Endothelial cell of umbilical vein (primary cell): ENCODE data around the gene ATP5MC2. TPM values are rescaled to one million over a fixed set of nuclear protein-coding genes. Genes with fewer than 3 reads are reported as not detected.
"Not testable (repeated sequence)": the region's sequence is repeated elsewhere in the genome, so short reads cannot be mapped to it uniquely, and the experiment has no call there.

ENCODE experiments used
- BruUV-seq: library from RNA; stranded (reverse); fragments of 400-500 nt; replicated peaks from 2 replicates; lab custom pipeline; 2021; lab: Mats Ljungman, UMichigan
- CTCF ChIA-PET: fragments of 300-600, 350-600 bp; sonication (Branson Sonifier 250); formaldehyde crosslinking; loops from one replicate; lab custom pipeline; 2021; ENCODE audit warnings: antibody characterized with exemption, inconsistent platforms; lab: Charles Lee
- POLR2A ChIA-PET: fragments of 300-600, 350-600 bp; sonication (Branson Sonifier 250); formaldehyde crosslinking; loops from one replicate; lab custom pipeline; 2021; ENCODE audit warnings: antibody characterized with exemption, inconsistent platforms; lab: Charles Lee
- DNase-seq: peaks from one replicate; pipeline ENCODE4 v3.0.0-alpha.2; 2011; ENCODE audit warnings: low read depth, low spot score
- FAIRE-seq: peaks from 2 replicates; lab custom pipeline; 2011; peaks lifted over from hg19 to GRCh38; lab: Jason Lieb, UNC
- H2AFZ ChIP-seq: 2 replicates; pipeline ENCODE4 v1.6.0; 2012; ENCODE audit warnings: low read depth, low read length, control low read depth, inconsistent platforms
- H3K27ac ChIP-seq: 2 replicates; pipeline ENCODE4 v1.5.1; 2011; ENCODE audit warnings: low read depth, mild to moderate bottlenecking, control low read depth, low read length, moderate library complexity; ENCODE audit not compliant: insufficient read depth
- H3K27me3 ChIP-seq, 2 experiments: 2 replicates each; pipeline versions ENCODE4 v1.6.0 to v1.6.1; 2011; ENCODE audit warnings: low read length in 2 of 2, mixed read lengths in 1 of 2; ENCODE audit not compliant: control insufficient read depth in 2 of 2, insufficient read depth in 2 of 2
- H3K36me3 ChIP-seq, 2 experiments: 2 replicates in 1 of 2; 3 replicates in 1 of 2; pipeline ENCODE4 v1.5.1; 2011; ENCODE audit warnings: low read length in 2 of 2, mild to moderate bottlenecking in 1 of 2, moderate library complexity in 1 of 2; ENCODE audit not compliant: control insufficient read depth in 2 of 2, insufficient read depth in 2 of 2; ENCODE audit errors: extremely low read depth in 1 of 2
- H3K4me1 ChIP-seq: 3 replicates; pipeline ENCODE4 v1.5.1; 2011; ENCODE audit warnings: mild to moderate bottlenecking, low read length; ENCODE audit not compliant: control insufficient read depth, insufficient read depth; ENCODE audit errors: extremely low read depth
- H3K4me2 ChIP-seq: 2 replicates; pipeline ENCODE4 v1.6.1; 2011; ENCODE audit warnings: low read length, control low read depth, mixed read lengths; ENCODE audit not compliant: insufficient read depth
- H3K4me3 ChIP-seq, 3 experiments: fragments of 200-600 bp in 1 of 3; sonication (generic), shearing (Covaris generic) in 1 of 3; replicated peaks in 1 of 3; 2 replicates each; pipeline ENCODE4 v1.5.1; 2011 to 2016; ENCODE audit warnings: control low read depth in 3 of 3, low read length in 3 of 3, mild to moderate bottlenecking in 2 of 3, inconsistent platforms in 1 of 3, low read depth in 1 of 3, moderate library complexity in 1 of 3; ENCODE audit not compliant: insufficient read depth in 1 of 3
- H3K79me2 ChIP-seq: 2 replicates; pipeline ENCODE4 v1.6.0; 2012; ENCODE audit warnings: low read length, inconsistent platforms; ENCODE audit not compliant: control insufficient read depth, insufficient read depth
- H3K9ac ChIP-seq: replicated peaks from 2 replicates; pipeline ENCODE3; 2011; ENCODE audit warnings: low read length, control low read depth; ENCODE audit not compliant: insufficient read depth; ENCODE audit errors: extremely low read depth
- H3K9me1 ChIP-seq: replicated peaks from 3 replicates; pipeline ENCODE4 v1.6.0; 2011; ENCODE audit warnings: mild to moderate bottlenecking, low read length; ENCODE audit not compliant: control insufficient read depth, insufficient read depth; ENCODE audit errors: extremely low read depth
- H3K9me3 ChIP-seq: replicated peaks from 2 replicates; pipeline ENCODE4 v1.5.1; 2012; ENCODE audit warnings: low read length, inconsistent platforms; ENCODE audit not compliant: control insufficient read depth, insufficient read depth
- H4K20me1 ChIP-seq: replicated peaks from 2 replicates; pipeline ENCODE3; 2011; ENCODE audit warnings: mild to moderate bottlenecking, low read length; ENCODE audit not compliant: control insufficient read depth, insufficient read depth; ENCODE audit errors: extremely low read depth
- EZH2 ChIP-seq: IDR thresholded peaks from 2 replicates; pipeline ENCODE4 v1.6.1; 2012; ENCODE audit warnings: borderline replicate concordance, low read depth, mild to moderate bottlenecking, moderate library complexity, low read length, inconsistent platforms; ENCODE audit not compliant: severe bottlenecking
- FOS ChIP-seq: IDR thresholded peaks from 2 replicates; pipeline ENCODE4 v1.6.1; 2011; ENCODE audit warnings: mild to moderate bottlenecking, low read length, moderate library complexity, borderline replicate concordance; ENCODE audit not compliant: insufficient read depth
- GATA2 ChIP-seq: IDR thresholded peaks from 2 replicates; pipeline ENCODE4 v1.7.0; 2011; ENCODE audit warnings: low read depth, mild to moderate bottlenecking, moderate library complexity, mixed read lengths, low read length; ENCODE audit not compliant: insufficient read length, insufficient read depth
- JUN ChIP-seq: IDR thresholded peaks from 2 replicates; pipeline ENCODE4 v1.6.1; 2011; ENCODE audit warnings: borderline replicate concordance, low read depth; ENCODE audit not compliant: insufficient read length, insufficient read depth
- MAX ChIP-seq: IDR thresholded peaks from 2 replicates; pipeline ENCODE4 v1.6.1; 2011; ENCODE audit not compliant: insufficient read depth, insufficient read length
- MYC ChIP-seq: IDR thresholded peaks from one replicate; pipeline ENCODE4 v1.6.1; 2011; ENCODE audit warnings: mild to moderate bottlenecking, low read depth, low read length
- POLR2A ChIP-seq: IDR thresholded peaks from 2 replicates; pipeline ENCODE4 v1.6.1; 2012; ENCODE audit warnings: low read depth, mild to moderate bottlenecking, control low read depth, low read length
- POLR2AphosphoS5 ChIP-seq: IDR thresholded peaks from 2 replicates; pipeline ENCODE4 v1.6.1; 2012; ENCODE audit warnings: low read depth, mild to moderate bottlenecking, control low read depth, low read length, moderate library complexity; ENCODE audit not compliant: insufficient read depth
- dilution Hi-C: fragments of 300-500 bp; cut with MboI; formaldehyde crosslinking; loops from one replicate; pipeline ENCODE4 v1.15.0; 2019; ENCODE audit warnings: low sequenced_read_pairs; ENCODE audit not compliant: extremely low pct_ligation_motif_present
- intact Hi-C: fragments of 100-400 bp; cut with micrococcal nuclease; formaldehyde crosslinking; loops from one replicate; pipeline ENCODE4 v1.10.0; 2022
- polyA plus RNA-seq, 4 experiments: library from polyadenylated mRNA; depleted of rRNA in 3 of 4; stranded (reverse) in 3 of 4; unstranded in 1 of 4; fragments of >200 nt; gene quantifications; 2 replicates each; pipeline versions ENCODE4 v1.2.1 to v1.2.3, GENCODE V29; 2011 to 2012; ENCODE audit warnings: missing spikeins in 1 of 4
- total RNA-seq: library from RNA; stranded (reverse); gene quantifications from 2 replicates; pipeline ENCODE4 v1.2.3, GENCODE V29; 2021
- TF ChIP-seq, protein P1 (sequence below), 2 donors: IDR thresholded peaks; 1 replicate in 1 of 2; 2 replicates in 1 of 2; pipeline ENCODE4 v1.5.1; 2011; ENCODE audit warnings: low read length in 2 of 2, mild to moderate bottlenecking in 2 of 2, moderate library complexity in 2 of 2, control low read depth in 1 of 2, inconsistent platforms in 1 of 2, low read depth in 1 of 2; ENCODE audit not compliant: insufficient read depth in 1 of 2; ENCODE audit errors: extremely low read depth in 1 of 2

Gene ATP5MC2
- total and polyA plus RNA-seq, 2 donors (not counting 3 experiments of a cell fraction or from before 2014, with no cell fraction given), result 402 to 820 TPM

DNA sequence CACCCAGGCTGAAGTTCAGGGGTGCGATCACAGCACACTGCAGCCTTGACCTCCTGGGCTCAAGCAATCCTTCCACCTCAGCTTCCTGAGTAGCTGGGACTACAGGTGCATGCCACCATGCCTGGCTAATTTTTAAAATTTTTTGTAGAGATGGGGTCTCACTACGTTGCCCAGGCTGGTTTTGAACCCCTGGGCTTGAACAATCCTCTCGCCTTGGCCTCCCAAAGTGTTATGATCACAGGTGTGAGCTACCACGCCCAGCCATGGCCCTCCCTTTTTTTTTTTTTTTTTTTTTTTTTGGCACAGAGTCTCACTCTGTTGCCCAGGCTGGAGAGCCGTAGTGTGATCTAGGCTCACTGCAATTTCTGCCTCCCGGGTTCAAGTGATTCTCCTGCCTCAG, 42.7 kb upstream of the ATP5MC2 start:
- not testable (repeated sequence) for FAIRE-seq, H4K20me1 ChIP-seq

DNA sequence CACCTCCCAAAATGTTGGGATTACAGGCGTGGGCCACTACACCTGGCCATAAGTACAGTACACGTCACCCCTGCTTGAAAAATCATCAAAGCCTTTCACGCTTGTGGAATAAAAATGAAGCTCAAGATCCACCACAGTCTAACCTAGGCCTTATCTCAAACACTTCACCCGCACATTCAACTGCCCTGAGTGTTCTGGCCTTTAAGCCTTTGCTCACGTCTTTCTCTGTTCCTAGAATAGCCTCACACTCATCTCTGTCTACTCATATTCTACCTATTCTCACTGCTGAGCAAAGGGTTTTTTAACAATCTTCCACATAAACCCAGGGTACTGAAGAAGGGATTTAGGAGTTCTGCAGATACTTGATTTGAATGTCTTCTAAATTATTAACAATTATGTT, 41.4 kb upstream of the ATP5MC2 start:
- Histone ChIP-seq H3K27ac (no peak overlapping the region), H3K9me1 (no peaks in the 10 kb centered on the region), H3K4me1 (no peaks in the 10 kb centered on the region), H4K20me1 (no peaks in the 10 kb centered on the region), H3K27me3 (no peaks in the 10 kb centered on the region), H3K4me2 (no peak overlapping the region), H3K79me2 (no peaks in the 10 kb centered on the region), H3K9ac (no peak overlapping the region), H3K36me3 (peaks cover 0 to 54% of the 10 kb centered on the region in 2 experiments), H3K4me3 (no peak overlapping the region), H2AFZ (no peak overlapping the region), H3K9me3 (no peaks in the 10 kb centered on the region)
- BruUV-seq, result no TSS peak
- TF ChIP-seq JUN, result no peak
- TF ChIP-seq GATA2, result no peak
- TF ChIP-seq, protein P1, sequence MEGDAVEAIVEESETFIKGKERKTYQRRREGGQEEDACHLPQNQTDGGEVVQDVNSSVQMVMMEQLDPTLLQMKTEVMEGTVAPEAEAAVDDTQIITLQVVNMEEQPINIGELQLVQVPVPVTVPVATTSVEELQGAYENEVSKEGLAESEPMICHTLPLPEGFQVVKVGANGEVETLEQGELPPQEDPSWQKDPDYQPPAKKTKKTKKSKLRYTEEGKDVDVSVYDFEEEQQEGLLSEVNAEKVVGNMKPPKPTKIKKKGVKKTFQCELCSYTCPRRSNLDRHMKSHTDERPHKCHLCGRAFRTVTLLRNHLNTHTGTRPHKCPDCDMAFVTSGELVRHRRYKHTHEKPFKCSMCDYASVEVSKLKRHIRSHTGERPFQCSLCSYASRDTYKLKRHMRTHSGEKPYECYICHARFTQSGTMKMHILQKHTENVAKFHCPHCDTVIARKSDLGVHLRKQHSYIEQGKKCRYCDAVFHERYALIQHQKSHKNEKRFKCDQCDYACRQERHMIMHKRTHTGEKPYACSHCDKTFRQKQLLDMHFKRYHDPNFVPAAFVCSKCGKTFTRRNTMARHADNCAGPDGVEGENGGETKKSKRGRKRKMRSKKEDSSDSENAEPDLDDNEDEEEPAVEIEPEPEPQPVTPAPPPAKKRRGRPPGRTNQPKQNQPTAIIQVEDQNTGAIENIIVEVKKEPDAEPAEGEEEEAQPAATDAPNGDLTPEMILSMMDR (IDR thresholded peaks at IDR 0.05; ENCODE audit: extremely low read depth in 1 of 2, insufficient read depth in 1 of 2, low read depth in 1 of 2, low read length in 2 of 2), result no peak
- TF ChIP-seq POLR2AphosphoS5, result no peak
- no peak for TF ChIP-seq FOS
- TF ChIP-seq EZH2, result no peak
- TF ChIP-seq POLR2A, result no peak
- no peak for TF ChIP-seq MAX
- no peak for TF ChIP-seq MYC
- CTCF ChIA-PET, result interaction anchor here (1.2 to 2.5 kb wide), 4 partner anchors 15 to 29 kb away, joined by 4 to 22 read pairs (median 6); no protein-coding TSS in a partner anchor
- intact Hi-C loops, result no loop called here
- dilution Hi-C loops, result no loop called here
- POLR2A ChIA-PET, result no interaction called here
- FAIRE-seq (no peak), DNase-seq (no peak)

More for the DNA sequence above, 42.7 kb upstream of the ATP5MC2 start:
- H3K36me3 ChIP-seq, result peaks cover 0 to 55% of the 10 kb centered on the region in 2 experiments
- H3K4me1 ChIP-seq, H3K4me3 ChIP-seq, dilution Hi-C loops, H3K79me2 ChIP-seq, intact Hi-C loops, DNase-seq, H3K9me3 ChIP-seq, H3K4me2 ChIP-seq, BruUV-seq, H3K9me1 ChIP-seq, POLR2A ChIA-PET, H3K9ac ChIP-seq, H3K27me3 ChIP-seq, H2AFZ ChIP-seq, H3K27ac ChIP-seq: not testable (repeated sequence)
- CTCF ChIA-PET, result interaction anchor here (1.7 to 2.5 kb wide), 3 partner anchors 25 to 28 kb away, joined by 5 to 22 read pairs (median 6); no protein-coding TSS in a partner anchor
